Activated CD8-positive, alpha-beta memory T cell treated with anti-CD3 and anti-CD28 coated beads, Interleukin-2, amount 10 ng/mL, durations not matched to agents 7 days and 5 days (primary cell): Measurements from ENCODE around the gene UFC1. TPM values are rescaled to one million over a fixed set of nuclear protein-coding genes. Genes with fewer than 3 reads are reported as not detected.

Source experiments
- ATAC-seq: fragments of 150-1000 bp; cut with Tn5 transposase; one replicate; pipeline ENCODE4 v1.10.0; 2021; ENCODE audit warnings: moderate library complexity
- CTCF ChIA-PET: fragments of 350-600 bp; sonication (Branson Sonifier 250); formaldehyde crosslinking; loops from one replicate; lab custom pipeline; 2021; ENCODE audit warnings: antibody characterized with exemption; lab: Charles Lee
- DNase-seq: peaks from one replicate; pipeline ENCODE4 v3.0.0-alpha.2; 2020
- H3K27ac Mint-ChIP-seq: one replicate; pipeline ENCODE4 v1.8.0; 2021; ENCODE audit warnings: mild to moderate bottlenecking, mixed read lengths
- H3K27me3 Mint-ChIP-seq: one replicate; pipeline ENCODE4 v1.8.0; 2021; ENCODE audit warnings: mixed read lengths
- H3K36me3 Mint-ChIP-seq: one replicate; pipeline ENCODE4 v1.8.0; 2021; ENCODE audit warnings: mild to moderate bottlenecking, mixed read lengths
- H3K4me1 Mint-ChIP-seq: one replicate; pipeline ENCODE4 v1.8.0; 2021; ENCODE audit warnings: mixed read lengths
- H3K4me3 Mint-ChIP-seq: one replicate; pipeline ENCODE4 v1.8.0; 2021; ENCODE audit warnings: mild to moderate bottlenecking, moderate library complexity, mixed read lengths
- H3K9me3 Mint-ChIP-seq: one replicate; pipeline ENCODE4 v1.8.0; 2022; ENCODE audit warnings: low read depth, mixed read lengths
- total RNA-seq, 2 experiments: library from RNA; stranded (reverse); gene quantifications; one replicate each; pipeline ENCODE4 v1.2.3, GENCODE V29; 2021

UFC1 gene
- total RNA-seq, 2 experiments from 2014 or later = 90.7 to 98.4 TPM

DNA sequence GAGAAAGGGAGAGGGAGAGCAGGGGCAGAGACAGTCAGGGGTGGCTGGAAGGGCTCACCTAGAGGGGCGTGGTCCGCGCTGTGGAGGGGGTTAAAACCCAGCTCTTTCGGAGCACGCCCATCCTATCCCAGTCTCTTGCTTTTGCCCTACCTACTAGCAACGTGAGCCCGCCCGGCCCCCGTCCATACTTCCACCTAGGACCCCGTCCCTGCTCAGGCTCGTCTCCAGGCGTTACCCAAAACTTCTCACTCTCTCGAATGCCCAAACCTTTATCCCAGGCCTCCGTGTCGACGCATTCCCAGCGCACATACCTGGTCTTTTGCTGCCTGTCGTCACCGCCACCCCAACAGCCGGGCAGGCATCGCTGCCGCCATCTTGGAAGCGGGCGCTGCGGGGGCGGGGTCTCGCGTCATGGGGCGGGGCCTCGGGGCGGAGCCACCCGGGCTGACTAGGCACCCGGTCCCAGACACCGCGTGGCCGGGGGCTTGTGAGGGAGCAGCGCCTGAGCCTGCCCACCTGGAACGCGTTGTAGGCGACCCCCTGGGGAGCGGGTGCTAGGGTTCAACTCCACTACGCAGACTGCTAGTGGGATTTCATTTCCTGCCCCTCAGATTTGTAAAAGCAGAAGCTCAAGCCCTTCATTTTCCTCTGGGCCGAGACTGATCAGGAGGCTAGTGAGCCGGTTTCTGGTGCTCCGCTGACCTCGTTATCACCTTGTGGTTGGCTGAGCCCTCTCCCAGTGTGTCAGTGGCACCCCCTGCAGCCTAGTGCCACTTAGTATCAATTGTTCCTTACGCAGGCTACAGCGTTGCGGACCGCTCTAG, 23.5 kb downstream of the UFC1 start, which contains the start of gene B4GALT3:
Gene B4GALT3, minus strand, starts transcription at position 396 of the 824 bp plus-strand sequence. CDS start 1,447 bp downstream, outside the sequence.
- peak within 1 kb of the TSS; percentile 99 for H3K4me3 Mint-ChIP-seq
- H3K27me3 Mint-ChIP-seq = no peaks in the 10 kb centered on the region
- CTCF ChIA-PET = interaction anchor here (1.1 to 3.7 kb wide), 7 partner anchors 9 to 51 kb away, joined by 3 to 34 read pairs (median 5); partner anchors contain the start of genes PPOX and TOMM40L
- ATAC-seq = peak; percentile 92
- H3K36me3 Mint-ChIP-seq = peaks cover 28% of the 10 kb centered on the region
- no peaks in the 10 kb centered on the region for H3K9me3 Mint-ChIP-seq
- DNase-seq = peak; percentile 94
- H3K4me1 Mint-ChIP-seq = peaks cover 58% of the 10 kb centered on the region
- peak within 1 kb of the TSS; percentile 99 for H3K27ac Mint-ChIP-seq

DNA sequence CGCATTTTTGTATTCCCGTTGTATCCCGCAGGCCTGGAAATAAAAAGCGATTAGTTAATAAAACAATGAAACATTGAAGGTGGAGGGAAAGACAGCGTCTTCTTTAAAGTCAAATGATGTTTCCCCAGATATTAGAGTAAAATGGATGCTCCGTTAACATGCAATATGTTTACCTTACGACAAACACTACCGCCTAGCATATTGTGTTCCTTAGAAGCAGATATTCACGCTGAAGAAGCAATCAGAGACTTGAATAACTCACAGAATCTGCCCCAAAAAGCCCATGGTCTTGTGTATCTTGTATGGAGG, 24.1 kb downstream of the UFC1 start:
- Mint-ChIP-seq H3K27ac (peak overlapping the region; percentile 99), H3K4me1 (peaks cover 64% of the 10 kb centered on the region), H3K4me3 (peak overlapping the region; percentile 99), H3K36me3 (peaks cover 26% of the 10 kb centered on the region), H3K27me3 (no peaks in the 10 kb centered on the region), H3K9me3 (no peaks in the 10 kb centered on the region)
- CTCF ChIA-PET = interaction anchor here (1.1 to 3.7 kb wide), 7 partner anchors 8 to 50 kb away, joined by 3 to 34 read pairs (median 5); partner anchors contain the start of genes PPOX and TOMM40L
- ATAC-seq (no peak), DNase-seq (no peak)

DNA sequence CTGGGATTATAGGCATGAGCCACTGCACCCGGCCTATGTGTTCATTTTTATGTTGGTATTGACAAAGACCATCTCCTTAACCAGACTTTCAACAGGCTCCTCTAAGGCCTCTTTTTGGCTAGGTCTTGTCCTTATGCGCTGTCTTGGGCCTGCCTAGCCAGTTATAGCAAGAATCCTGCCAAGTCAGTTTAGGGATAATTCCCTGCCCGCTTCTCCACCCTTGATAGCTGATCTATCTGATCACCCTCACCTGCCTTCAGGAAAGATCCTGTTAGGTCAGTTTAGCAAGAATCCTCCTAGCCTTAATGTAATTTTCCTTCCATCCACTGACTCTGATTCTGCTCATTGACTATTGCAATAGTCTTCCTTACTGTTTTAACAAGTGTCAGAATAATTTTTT, 25.9 kb downstream of the UFC1 start:
- CTCF ChIA-PET = interaction anchor here (1.0 to 5.3 kb wide), 6 partner anchors 12 to 203 kb away, joined by 3 to 61 read pairs (median 31); partner anchors contain the start of genes NDUFS2, PPOX and TOMM40L
- H3K27me3 Mint-ChIP-seq = no peaks in the 10 kb centered on the region
- H3K27ac Mint-ChIP-seq = peak overlapping the region; percentile 56
- ATAC-seq = no peak
- H3K9me3 Mint-ChIP-seq = no peaks in the 10 kb centered on the region
- peaks cover 72% of the 10 kb centered on the region for H3K4me1 Mint-ChIP-seq
- H3K4me3 Mint-ChIP-seq = no peak overlapping the region
- no peak for DNase-seq
- H3K36me3 Mint-ChIP-seq = peaks cover 15% of the 10 kb centered on the region

DNA sequence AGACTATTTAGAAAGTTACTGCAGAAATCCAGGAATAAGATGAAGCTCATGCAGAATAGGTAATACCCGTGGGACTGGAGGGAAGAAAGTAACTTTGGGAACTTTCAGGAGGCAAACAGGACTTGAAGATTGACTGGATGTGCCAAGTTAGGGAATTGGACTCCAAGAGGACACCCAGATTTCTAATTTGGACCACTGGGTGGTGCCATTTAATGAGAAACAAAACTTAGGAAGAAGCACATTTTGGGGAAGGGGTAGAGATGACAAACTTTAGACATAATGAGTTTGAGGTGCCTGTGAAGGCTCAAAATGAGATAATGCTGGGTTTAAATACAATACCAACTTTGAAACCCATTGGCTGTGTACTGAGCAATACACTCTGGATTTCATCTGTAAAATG, 26.9 kb downstream of the UFC1 start:
- H3K9me3 Mint-ChIP-seq = no peaks in the 10 kb centered on the region
- peak overlapping the region; percentile 71 for H3K27ac Mint-ChIP-seq
- no peak overlapping the region for H3K4me3 Mint-ChIP-seq
- DNase-seq (no peak), ATAC-seq (no peak)
- peaks cover 74% of the 10 kb centered on the region for H3K4me1 Mint-ChIP-seq
- H3K27me3 Mint-ChIP-seq = no peaks in the 10 kb centered on the region
- peaks cover 9% of the 10 kb centered on the region for H3K36me3 Mint-ChIP-seq
- CTCF ChIA-PET = interaction anchor here (0.6 to 5.3 kb wide), 11 partner anchors 10 to 235 kb away, joined by 3 to 61 read pairs (median 7); partner anchors contain the start of genes ADAMTS4, NDUFS2, PPOX and TOMM40L

DNA sequence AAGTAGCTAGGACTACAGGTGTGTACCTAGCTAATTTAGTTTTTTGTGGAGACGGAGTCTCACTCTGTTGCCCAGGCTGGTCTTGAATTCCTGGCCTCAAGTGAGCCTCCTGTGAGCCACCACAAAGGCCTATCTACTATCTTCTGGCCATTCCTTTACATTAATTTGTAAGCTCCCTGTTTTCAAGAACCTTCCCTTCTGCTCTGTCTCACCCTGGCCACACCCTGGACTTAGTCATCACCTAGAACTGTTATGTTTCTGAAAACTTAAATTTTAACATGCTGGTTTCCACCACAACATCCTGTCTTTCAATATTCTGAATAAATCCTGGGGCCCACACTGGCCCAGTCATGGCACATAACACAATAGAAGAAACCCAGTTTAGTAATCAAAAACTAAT, 28.4 kb downstream of the UFC1 start:
- CTCF ChIA-PET = interaction anchor here (0.7 to 5.3 kb wide), 12 partner anchors 10 to 535 kb away, joined by 3 to 61 read pairs (median 10); partner anchors contain the start of genes NDUFS2, PPOX, SLAMF1 and TOMM40L
- Mint-ChIP-seq H3K36me3 (peaks cover 4% of the 10 kb centered on the region), H3K4me1 (peaks cover 78% of the 10 kb centered on the region), H3K9me3 (no peaks in the 10 kb centered on the region), H3K27ac (peak overlapping the region; percentile 96), H3K4me3 (peak overlapping the region; percentile 25), H3K27me3 (no peaks in the 10 kb centered on the region)
- DNase-seq (peak; percentile 85), ATAC-seq (peak; percentile 67)

DNA sequence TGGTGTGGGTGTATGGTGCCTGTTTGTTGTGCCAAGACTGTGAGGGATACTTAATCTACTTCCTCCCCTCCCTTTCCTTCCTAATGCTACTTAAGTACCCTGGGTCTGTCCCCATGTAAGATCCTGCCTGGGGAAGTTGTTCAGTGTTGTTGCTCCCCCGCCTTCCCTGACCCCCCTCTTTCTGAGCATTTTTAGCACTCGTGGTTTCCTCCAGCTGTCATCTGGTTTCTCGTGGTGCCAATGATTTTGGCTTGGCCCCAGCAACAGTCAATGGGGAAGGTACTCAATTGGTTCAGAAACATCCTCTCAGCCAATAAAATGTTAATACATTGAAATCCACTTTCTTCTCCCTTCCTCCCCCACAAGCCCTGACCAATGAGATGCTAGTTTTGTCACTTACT, 31.5 kb downstream of the UFC1 start:
- Mint-ChIP-seq H3K4me3 (peak overlapping the region; percentile 61), H3K36me3 (peaks cover 5% of the 10 kb centered on the region), H3K9me3 (no peaks in the 10 kb centered on the region), H3K27me3 (no peaks in the 10 kb centered on the region), H3K4me1 (peaks cover 75% of the 10 kb centered on the region), H3K27ac (peak overlapping the region; percentile 96)
- peak; percentile 93 for DNase-seq
- ATAC-seq = peak; percentile 80
- CTCF ChIA-PET = interaction anchor here (1.2 to 2.5 kb wide), 5 partner anchors 8 to 53 kb away, joined by 3 to 21 read pairs (median 11); partner anchors contain the start of genes B4GALT3, DEDD, NDUFS2 and PPOX

DNA sequence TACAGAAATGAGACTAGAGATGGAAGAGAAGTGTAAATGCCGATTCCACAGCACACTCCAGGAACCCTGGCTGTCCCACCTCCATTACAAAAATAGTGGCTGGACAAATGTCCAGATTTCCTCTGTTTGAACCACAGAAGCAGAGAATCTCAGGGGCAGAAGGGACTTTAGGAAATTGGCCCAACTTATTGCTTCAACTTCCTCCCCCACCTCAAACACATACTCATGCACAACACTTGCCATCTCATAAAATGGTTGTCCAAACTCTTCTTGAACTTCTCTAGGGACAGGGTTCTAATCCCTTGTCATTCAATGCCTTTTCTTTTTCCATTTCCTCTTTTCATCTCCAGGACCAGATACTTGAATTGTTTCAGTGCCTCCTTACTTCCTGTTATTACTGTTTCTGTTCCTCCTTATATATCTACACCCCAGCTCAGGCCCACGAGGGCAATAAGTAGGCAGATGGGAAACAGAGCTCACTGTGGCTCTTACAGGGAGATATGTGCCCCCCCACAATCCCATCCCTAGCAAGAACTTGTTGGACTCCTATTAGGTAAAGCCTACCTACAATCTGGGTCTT, 32.0 kb downstream of the UFC1 start:
- Mint-ChIP-seq H3K36me3 (peaks cover 5% of the 10 kb centered on the region), H3K27ac (peak overlapping the region; percentile 96), H3K9me3 (no peaks in the 10 kb centered on the region), H3K4me1 (peaks cover 70% of the 10 kb centered on the region), H3K4me3 (peak overlapping the region; percentile 61), H3K27me3 (no peaks in the 10 kb centered on the region)
- DNase-seq (no peak), ATAC-seq (peak; percentile 4)
- CTCF ChIA-PET = interaction anchor here (0.7 to 2.5 kb wide), 8 partner anchors 8 to 129 kb away, joined by 3 to 21 read pairs (median 5); partner anchors contain the start of genes B4GALT3, DEDD, NDUFS2 and PPOX

DNA sequence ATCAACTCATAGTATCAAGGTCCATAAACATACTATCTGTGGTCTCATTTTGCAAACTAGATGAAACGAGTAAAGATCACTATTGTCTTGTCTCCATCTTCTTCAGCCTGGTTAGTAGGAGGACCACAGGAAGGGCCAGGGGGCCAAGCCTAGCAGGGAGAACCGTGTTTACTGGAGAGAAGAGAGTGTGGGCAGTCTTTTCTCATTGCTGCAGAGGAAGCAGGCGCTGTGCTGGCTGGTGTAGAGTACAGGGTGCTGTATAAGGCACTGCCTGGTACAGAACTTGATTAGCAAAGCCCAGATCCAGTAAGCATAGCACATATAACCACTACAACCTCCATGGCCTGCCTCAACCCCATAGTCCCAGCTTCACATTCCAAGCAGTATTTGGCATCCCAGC, 33.5 kb downstream of the UFC1 start:
- H3K36me3 Mint-ChIP-seq = peaks cover 5% of the 10 kb centered on the region

DNA sequence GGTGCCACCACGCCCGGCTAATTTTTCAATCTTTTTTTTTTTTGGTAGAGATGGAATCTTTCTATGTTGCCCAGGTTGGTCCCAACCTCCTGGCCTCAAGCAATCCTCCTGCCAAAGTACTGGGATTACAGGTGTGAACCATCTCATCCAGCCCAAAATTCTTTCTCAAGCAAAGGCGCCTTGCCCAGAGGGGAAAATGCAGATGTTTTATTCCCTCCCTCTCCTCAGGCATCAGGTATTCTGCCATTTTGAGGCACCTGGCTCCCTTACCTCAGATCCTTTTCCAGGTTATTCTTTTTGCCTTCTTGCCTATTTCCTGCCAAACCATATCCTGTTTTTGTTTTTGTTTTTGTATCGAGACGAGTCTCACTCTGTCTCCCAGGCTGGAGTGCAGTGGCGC, 34.6 kb downstream of the UFC1 start:
- peaks cover 1% of the 10 kb centered on the region for H3K36me3 Mint-ChIP-seq
- no peak for DNase-seq
- no peak for ATAC-seq
- peak overlapping the region; percentile 18 for H3K27ac Mint-ChIP-seq
- CTCF ChIA-PET = interaction anchor here (0.6 to 2.1 kb wide), 4 partner anchors 16 to 538 kb away, joined by 3 to 6 read pairs (median 4); partner anchors contain the start of gene TOMM40L
- H3K9me3 Mint-ChIP-seq = no peaks in the 10 kb centered on the region
- H3K4me1 Mint-ChIP-seq = peaks cover 60% of the 10 kb centered on the region
- H3K4me3 Mint-ChIP-seq = no peak overlapping the region
- no peaks in the 10 kb centered on the region for H3K27me3 Mint-ChIP-seq

More for the DNA sequence above, 33.5 kb downstream of the UFC1 start:
- DNase-seq (no peak), ATAC-seq (no peak)
- peaks cover 62% of the 10 kb centered on the region for H3K4me1 Mint-ChIP-seq
- H3K9me3 Mint-ChIP-seq = no peaks in the 10 kb centered on the region
- no peaks in the 10 kb centered on the region for H3K27me3 Mint-ChIP-seq
- CTCF ChIA-PET = interaction anchor here (0.7 to 2.3 kb wide), 2 partner anchors 21 to 22 kb away, joined by 4 to 11 read pairs; partner anchors contain the start of gene PPOX
- peak overlapping the region; percentile 96 for H3K27ac Mint-ChIP-seq
- H3K4me3 Mint-ChIP-seq = no peak overlapping the region

DNA sequence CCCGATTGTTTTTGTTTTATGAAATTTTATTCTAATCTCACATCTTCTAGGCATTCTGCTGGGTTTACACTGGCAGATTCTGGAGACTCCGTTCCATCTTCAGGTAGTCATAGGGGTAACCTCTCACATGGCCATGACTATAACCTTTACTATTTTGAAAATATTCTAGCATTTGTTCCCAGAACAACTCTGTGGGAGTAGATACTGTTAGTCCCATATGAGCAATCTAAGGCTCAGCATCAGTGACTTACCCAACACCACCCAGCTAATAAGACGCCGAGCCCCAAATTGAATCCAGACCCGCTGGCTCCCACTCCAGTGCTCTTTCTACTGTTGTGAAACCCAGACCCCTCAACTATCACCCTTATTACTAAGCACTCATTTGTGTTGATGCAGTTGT, 35.3 kb downstream of the UFC1 start:
- Mint-ChIP-seq H3K27ac (peak overlapping the region; percentile 8), H3K36me3 (peaks cover 1% of the 10 kb centered on the region), H3K4me3 (no peak overlapping the region), H3K27me3 (no peaks in the 10 kb centered on the region), H3K4me1 (peaks cover 53% of the 10 kb centered on the region), H3K9me3 (no peaks in the 10 kb centered on the region)
- CTCF ChIA-PET = interaction anchor here (1.8 to 7.0 kb wide), 4 partner anchors 7 to 102 kb away, joined by 6 to 61 read pairs (median 32); partner anchors contain the start of genes NDUFS2 and TOMM40L
- ATAC-seq (no peak), DNase-seq (no peak)

DNA sequence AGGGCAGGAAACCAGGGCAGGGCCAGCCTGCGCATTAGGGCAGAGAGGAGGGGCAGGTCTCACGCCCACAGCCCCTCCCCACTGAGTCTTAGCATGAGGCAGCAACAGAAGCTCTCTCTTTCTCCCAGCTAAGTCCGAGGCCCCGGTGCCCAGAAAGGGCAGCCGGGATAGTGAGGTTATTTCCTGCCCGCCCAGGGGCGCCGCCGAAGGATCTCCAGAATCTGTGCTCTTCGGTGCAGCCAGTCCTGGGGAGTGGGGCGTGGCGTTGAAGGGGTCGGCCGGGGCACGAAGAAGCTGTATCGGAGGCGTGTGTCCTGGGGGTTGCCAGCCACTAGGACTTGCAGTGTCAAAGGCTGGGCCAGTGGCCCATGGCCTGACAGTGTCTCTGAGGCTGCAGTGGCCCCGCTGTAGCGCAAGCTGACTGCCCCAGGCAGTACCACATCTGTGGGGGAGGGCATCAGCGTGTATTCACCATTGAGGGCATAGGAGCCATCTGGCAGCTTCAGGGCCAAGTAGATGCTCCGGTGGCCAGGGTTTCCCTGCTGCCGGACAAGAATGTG, 37.3 kb downstream of the UFC1 start:
- H3K4me1 Mint-ChIP-seq = peaks cover 50% of the 10 kb centered on the region

DNA sequence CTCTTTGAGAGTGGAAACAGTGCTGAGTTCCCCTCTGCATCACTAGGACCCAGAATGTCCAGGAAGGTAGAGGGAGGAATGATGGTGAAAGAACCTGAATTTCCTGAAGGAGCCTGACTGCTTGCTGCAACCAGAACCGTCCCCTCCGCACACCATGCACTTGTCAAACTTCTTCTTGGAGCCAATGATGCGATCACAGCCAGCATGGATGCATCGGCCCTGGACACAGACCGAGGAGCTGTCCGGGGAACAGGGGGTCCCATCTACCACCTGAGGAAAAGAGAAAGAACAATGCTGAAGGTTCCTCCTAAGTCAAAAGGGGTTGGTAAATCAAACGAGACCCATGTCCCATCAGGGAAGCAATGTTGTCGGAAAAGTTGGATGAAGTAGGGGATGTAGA, 38.2 kb downstream of the UFC1 start:
- no peak for DNase-seq
- H3K27ac Mint-ChIP-seq = peak overlapping the region; percentile 19
- no peaks in the 10 kb centered on the region for H3K27me3 Mint-ChIP-seq
- CTCF ChIA-PET = interaction anchor here (0.7 to 7.0 kb wide), 20 partner anchors 10 to 448 kb away, joined by 3 to 77 read pairs (median 7); partner anchors contain the start of genes B4GALT3, NDUFS2, PPOX and TOMM40L
- no peak overlapping the region for H3K4me3 Mint-ChIP-seq
- H3K9me3 Mint-ChIP-seq = no peaks in the 10 kb centered on the region
- no peak for ATAC-seq
- peaks cover 1% of the 10 kb centered on the region for H3K36me3 Mint-ChIP-seq
- peaks cover 46% of the 10 kb centered on the region for H3K4me1 Mint-ChIP-seq

More for the DNA sequence above, 37.3 kb downstream of the UFC1 start:
- no peaks in the 10 kb centered on the region for H3K9me3 Mint-ChIP-seq
- H3K36me3 Mint-ChIP-seq = peaks cover 1% of the 10 kb centered on the region
- no peak overlapping the region for H3K4me3 Mint-ChIP-seq
- H3K27me3 Mint-ChIP-seq = no peaks in the 10 kb centered on the region
- ATAC-seq (no peak), DNase-seq (no peak)
- H3K27ac Mint-ChIP-seq = no peak overlapping the region
- CTCF ChIA-PET = interaction anchor here (1.3 to 7.0 kb wide), 12 partner anchors 9 to 191 kb away, joined by 3 to 77 read pairs (median 16); partner anchors contain the start of genes B4GALT3, CFAP126, NDUFS2 and PPOX
